A549 (cell line): ENCODE measurements around the gene DNM3.

Experiments used
- CBX8 ChIP-seq: fragments of 200-600 bp; sonication (generic); IDR thresholded peaks from 2 replicates; pipeline ENCODE4 v1.6.1; 2016
- CTCF ChIP-seq: fragments of >200 bp; sonication (Bioruptor Twin); formaldehyde crosslinking; IDR thresholded peaks from 3 replicates; pipeline ENCODE4 v1.5.1; 2016
- JUNB ChIP-seq: fragments of >200 bp; sonication (Bioruptor Twin); formaldehyde crosslinking; IDR thresholded peaks from 2 replicates; pipeline ENCODE4 v1.6.1; 2016
- PHF8 ChIP-seq: fragments of 200-600 bp; sonication (generic); IDR thresholded peaks from 2 replicates; pipeline ENCODE4 v1.6.1; 2016; ENCODE audit warnings: low read depth, mild to moderate bottlenecking, antibody characterized with exemption, moderate library complexity, borderline replicate concordance
- RARB ChIP-seq: fragments of 250-450 bp; sonication (Bioruptor Pico); IDR thresholded peaks from 2 replicates; pipeline ENCODE4 v1.8.0; 2021; ENCODE audit warnings: mild to moderate bottlenecking, moderate library complexity
- RCOR1 ChIP-seq: fragments of 150-350 bp; IDR thresholded peaks from 2 replicates; pipeline ENCODE4 v1.6.1; 2014; ENCODE audit warnings: antibody characterized with exemption, low read length, low read depth
- SMC3 ChIP-seq: fragments of >200 bp; sonication (Bioruptor Twin); formaldehyde crosslinking; IDR thresholded peaks from 3 replicates; pipeline ENCODE4 v1.6.1; 2018; ENCODE audit warnings: inconsistent platforms
- TP53 ChIP-seq: fragments of 250-450 bp; sonication (Bioruptor Pico); IDR thresholded peaks from 2 replicates; pipeline ENCODE4 v1.5.0; 2021; ENCODE audit warnings: mild to moderate bottlenecking, moderate library complexity

- TF ChIP-seq CBX8 (no peak), TP53 (CRISPR knock-in tag) (no peak), CTCF (no peak), PHF8 (no peak), RCOR1 (no peak), SMC3 (no peak), JUNB (no peak), RARB (CRISPR knock-in tag) (no peak)
Observed at GRCh38 chr1:172277275-172277674, 436.0 kb downstream of the DNM3 start.
